Epidermal melanocyte (primary cell): ENCODE results near the gene TMEM236.

ENCODE experiments used
- DNase-seq: peaks from one replicate; pipeline ENCODE4 v3.0.0; 2011; ENCODE audit warnings: low spot score; ENCODE audit not compliant: insufficient read length

The TMEM236 gene

DNA sequence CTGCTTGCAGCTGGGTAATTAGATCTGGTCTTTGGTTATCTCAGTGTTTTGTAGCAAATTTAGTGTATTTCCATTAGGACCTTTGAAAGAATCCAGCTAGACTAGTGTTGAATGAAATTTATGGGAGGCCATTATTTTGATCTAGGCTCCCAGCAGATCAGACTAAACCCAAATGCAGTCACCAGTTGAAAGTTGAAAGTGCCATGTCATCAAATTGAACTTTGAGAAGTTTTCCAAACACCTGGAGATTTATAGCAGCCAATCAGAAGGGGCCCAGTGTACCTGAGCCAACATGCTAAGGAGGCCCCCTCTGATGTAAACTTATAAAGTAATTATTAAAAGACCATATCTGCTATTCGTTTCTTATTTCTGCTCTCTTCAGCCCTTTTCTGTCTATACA lies 11.3 kb upstream of the TMEM236 start:
- no peak for DNase-seq

DNA sequence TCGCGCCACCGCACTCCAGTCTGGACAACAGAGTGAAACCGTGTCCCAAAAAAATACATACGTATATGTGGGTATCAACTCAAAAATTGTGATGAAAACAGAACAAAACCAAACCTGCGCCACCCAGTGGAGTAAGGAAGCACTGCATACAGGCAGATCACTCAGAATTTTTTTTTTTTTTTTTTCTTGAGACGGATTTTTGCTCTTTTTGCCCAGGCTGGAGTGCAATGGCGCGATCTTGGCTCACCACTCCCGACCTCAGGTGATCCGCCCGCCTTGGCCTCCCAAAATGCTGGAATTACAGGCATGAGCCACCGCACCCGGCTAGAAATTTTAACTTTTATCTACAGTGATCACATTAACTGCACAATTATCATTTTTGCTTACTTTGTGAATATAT lies 9.1 kb upstream of the TMEM236 start:
- peak; percentile 36 for DNase-seq

DNA sequence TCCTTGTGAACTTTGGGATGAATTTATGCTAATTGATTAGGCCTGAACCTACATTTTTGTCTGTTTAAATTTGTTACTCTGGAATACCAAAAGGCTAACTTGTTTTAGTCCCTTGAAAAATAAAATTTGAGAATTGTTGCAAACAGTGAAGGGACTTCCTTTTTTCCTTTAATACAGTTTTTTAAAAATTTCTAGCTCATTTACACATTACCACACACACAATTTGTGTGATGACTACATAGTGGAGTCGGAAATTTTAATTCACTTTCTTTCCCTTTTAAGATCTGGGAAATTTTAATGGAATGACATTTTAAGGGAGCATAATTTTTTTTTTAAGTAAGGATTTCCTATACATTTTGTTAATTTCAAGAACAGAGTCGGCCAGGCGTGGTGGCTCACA lies 8.6 kb upstream of the TMEM236 start:
- DNase-seq: no peak

DNA sequence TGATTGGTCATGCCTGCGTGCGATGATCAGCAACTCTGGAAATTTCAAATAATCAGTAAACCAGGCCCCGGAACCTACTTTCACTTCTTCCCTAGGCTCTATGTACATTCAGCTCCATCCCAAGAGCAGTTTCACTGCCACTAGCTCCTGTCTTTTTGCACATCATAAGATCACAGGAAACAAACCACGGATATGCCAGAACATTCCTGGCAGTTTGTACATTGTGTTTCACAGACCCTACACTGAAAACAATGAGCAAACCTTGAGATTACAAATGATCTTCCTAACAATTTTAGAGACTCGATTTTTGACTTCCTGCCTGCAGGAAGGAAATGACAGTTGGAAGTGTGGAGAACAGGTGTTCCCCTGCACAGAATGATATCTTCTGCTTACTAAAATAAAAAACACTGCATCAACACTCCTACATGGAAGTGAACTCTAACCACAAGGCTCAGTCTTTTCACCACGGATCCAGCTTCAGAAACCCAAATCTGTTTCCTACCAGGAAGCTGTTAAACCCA lies 7.6 kb upstream of the TMEM236 start:
- no peak for DNase-seq

DNA sequence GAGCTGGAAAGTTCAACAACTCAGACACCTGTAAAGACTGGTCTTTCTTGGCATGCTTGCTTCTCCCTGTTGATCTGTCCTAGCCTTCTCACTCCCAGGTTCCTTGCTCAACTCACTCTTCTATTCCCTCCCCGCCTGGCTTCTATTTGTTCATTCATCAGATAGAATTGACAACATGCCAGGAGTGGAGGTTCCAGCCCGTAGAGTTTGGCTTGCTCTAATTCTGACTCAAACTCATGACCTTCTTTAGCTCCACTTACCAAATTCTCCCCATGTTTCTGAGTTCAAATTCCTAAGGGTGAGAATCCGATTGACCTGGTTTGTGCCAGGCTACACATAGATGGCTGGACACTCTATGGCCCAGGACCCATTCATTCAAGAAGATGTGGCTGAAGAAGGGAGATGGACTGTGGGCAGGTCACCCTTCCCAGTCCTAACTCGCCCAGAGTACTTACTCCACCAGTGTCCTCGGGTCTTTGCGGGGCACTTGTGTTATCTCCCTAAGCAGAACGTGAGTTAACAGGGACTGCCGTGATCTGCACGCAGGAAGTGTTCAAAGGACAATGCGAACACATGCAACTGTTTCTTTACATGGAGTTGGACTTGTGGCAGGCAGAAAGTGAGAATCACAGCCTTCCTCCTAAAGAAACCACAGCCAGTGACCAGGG lies 4.0 kb upstream of the TMEM236 start:
- no peak for DNase-seq

DNA sequence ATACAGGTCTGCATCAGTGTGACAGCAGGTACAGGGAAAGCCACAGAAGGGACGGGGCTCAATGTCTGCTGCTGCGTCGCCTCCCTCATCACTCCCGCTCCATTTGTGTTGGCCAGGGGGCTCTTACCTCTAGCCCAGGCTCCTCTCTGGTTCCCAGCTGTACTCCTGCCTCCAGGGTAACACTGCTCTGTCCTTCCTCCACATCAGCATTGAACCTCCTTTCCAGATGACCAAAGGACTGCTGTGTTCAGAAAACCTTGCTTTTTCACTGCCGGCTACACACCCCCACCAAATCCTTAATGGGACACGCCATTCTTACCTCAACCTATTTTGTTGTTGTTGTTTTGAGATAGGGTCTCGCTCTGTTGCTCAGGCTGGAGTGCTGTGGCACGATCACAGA lies 2.1 kb upstream of the TMEM236 start:
- DNase-seq: no peak

DNA sequence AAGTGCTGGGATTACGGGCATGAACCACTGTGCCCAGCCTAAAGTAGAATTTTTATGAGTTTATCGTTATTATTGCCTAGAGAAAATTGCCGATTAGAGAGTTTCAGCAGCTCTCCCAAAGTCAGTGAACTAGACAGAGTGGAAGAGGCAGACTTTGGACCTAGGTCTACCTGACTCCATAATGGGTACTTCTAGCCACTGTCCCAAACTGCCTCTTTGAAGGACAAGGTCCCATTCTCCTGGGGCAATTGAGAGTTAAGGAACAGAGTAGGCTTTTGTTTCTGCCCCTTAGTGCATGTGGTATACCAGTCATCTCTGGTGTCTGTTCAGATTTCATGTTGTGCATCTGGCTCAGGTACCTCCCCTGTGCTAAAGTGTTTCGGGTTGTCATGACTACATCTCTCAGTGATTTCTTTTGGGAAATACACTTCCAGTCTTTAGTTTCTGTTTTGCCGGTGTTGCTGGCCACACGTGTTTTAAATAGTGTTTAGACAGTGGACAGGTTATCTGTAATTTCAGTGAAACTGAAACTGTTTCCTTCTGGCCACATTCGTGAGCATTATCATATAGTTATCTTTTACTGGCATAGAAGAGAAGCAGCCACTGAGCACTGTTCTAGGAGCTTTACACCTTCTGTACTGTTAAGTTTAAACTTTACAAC lies 4.7 kb downstream of the TMEM236 start:
- no peak for DNase-seq

DNA sequence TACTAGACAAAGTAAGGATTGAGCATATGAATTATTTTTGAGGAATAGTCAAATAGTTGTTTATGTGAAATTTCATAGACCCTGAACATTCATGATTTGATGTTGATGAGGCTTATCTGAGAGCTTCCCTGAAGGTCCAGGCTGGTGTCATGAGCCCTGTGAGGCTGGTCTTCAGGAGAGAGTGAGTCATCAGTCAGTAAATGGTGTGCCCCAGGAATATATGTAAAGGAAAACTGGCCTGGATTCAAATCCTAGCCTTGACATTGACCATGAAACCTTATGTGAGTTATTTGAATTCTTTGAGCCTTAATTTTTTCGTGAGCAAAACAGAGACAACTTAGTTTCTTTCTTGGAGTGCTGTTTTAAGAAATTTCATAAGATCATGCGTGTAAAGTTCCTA lies 6.2 kb downstream of the TMEM236 start:
- DNase-seq: no peak

DNA sequence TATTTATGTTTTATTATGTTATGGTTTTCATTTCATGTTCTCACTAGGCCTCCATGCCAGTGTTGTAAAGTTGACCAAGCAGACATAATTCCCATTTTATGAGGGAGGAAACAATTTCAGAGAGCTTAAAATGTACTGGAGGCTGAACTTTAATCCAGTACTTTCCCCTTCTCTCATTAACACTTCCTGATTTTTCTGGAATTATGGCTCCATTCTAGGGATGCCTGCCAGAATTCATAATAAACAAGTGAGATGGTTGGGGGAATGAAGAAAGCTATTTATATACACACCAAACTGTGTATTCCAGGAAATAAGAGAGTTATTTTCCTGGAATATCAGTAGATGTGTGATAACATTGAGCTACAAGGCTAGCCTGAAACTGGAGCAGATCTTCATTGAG lies 6.9 kb downstream of the TMEM236 start:
- no peak for DNase-seq

DNA sequence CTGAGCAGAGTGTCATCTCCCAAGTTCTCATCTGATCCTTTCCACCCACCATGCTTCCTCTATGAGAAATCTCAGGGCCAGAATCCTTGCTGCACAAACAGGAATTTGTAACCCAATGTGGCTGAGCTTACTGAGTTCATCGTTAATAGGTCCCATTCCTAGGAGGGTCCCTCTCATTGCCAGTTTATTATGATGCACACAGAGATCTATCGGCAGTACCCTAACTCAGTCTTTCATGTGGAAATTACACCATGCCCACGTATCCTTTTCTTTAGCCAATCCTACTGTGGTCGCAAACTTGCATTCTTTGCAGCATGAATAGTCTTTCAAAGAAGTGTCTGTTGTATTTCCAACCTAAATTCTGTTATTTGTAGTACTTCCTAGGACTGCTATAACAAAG lies 12.1 kb downstream of the TMEM236 start:
- DNase-seq: no peak

DNA sequence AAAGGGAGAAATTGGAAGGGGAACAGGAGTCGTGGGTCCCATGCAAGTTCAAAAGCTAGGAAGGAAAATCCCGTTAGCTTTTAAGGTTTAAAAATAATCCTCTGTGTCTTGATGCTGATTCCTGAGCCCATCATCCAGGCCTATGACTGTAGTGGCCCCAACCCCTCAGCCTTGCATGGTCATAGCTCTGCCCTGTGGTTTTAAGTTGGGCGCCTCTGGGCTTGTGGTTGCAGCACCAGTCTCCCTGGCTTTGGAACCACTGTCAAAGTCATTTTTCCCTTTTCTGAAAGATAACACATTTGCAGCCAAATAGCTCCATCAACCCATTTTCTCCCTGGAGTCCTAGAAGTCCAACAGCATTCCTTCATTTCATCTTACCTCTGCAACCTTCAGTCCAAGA lies 13.6 kb downstream of the TMEM236 start:
- DNase-seq: no peak

DNA sequence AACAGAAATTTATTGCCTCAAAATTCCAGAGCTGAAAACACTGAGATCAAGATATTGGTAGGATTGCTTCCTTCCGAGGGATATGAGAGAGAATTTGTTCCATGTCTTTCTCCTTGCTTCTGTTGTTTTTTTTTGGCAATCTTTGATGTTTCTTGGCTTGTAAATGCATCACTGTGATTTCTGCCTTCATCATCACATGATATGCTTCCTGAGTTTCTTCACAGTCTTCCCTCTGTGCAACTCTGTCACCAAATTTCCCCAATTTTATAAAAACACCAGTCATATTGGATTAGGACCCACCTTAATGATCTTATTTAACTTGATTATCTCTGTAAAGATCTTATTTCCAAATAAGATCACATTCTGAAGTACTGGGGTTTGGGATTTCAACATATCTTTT lies 14.7 kb downstream of the TMEM236 start:
- no peak for DNase-seq

DNA sequence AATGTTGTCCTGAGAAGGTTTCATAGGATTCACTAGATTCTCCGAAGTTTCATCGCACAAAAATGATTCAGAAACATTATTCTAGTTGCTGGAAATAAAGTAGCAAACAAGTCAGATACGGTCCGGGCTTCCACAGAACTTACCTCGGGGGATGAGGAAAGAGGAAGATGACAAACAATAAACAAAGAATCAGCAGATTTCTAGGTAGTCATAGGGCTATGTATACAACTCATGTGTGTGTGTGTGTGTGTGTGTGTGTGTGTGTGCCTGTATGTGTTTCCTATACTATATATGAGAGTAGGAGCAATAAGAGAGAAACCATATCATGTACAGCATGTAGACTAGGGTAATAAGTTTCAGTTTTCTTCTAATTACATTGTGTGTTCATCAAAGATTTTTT lies 16.5 kb downstream of the TMEM236 start:
- no peak for DNase-seq

DNA sequence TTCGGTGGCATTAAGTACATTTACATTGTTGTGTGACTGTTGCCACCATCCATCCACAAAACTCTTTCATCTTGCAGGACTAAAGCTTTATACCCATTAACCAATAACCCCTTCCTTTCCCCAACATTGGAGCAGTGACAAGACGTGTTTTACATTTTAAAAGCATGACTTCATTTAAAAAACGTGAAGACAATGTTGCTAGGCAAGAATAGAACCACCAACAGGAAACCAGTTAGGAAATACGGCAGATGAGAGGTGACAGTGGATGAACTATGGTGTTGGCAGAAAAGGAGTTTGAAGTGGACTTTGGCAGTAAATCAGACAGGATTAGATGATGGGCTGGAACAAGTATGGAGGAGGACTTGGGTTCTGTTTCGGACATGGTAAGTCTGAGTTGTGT lies 17.0 kb downstream of the TMEM236 start:
- DNase-seq: no peak

DNA sequence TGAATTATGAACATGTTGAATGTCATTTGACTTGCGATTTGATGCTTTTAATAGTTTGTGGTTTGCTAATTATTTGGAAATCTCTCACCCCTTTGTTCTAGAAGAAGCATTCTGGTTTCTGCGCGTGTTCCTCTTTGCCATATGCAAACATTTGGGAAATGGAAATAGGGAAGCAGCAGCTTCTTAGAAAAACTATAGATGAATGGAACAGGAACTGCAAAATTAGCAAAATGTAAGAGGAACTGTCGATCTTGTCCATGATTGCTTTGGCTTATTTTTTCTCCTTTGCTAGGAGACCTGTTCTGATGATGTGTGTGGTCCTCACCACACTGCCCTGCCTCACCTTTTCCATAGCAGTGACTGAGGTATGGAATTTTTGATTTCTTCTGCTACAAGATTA lies 19.0 kb downstream of the TMEM236 start:
- DNase-seq: no peak

DNA sequence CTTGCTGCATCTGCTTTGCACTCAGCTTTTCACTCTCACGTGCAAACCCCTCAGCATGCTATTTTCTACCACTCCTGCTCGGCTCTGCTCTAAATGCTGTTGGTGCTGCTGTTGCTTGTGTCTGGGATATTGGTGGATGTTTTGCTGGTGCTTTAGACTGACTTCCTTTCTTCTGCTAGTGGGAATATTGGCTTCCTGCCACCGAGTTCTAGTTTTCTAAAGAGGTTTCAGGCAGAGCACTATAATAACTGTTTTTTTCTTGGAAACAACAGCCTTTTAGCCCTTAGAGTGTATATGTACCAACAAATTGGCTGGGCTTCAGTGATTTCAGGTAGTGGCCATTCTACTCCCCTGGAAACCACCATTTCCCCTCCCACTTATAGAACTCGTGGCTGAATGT lies 27.8 kb downstream of the TMEM236 start:
- no peak for DNase-seq

DNA sequence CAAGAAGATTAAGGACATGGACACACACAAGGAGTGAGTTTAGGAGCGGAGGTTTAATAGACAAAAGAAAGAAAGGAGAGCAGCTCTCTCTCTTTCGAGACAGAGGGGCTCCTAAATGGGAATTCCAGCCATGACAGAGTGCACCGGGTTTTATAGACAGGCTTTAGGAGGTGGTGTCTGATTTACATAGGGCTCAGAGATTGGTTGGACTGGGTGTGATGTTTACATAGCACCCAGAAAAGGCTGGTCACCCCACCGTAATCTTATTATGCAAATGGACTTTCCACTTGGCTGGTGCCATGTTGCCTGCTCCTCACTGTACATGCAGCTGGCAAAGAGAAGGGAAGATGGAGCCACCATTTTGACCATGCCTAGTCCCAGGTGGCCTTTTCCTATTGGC lies 28.7 kb downstream of the TMEM236 start:
- DNase-seq: no peak

DNA sequence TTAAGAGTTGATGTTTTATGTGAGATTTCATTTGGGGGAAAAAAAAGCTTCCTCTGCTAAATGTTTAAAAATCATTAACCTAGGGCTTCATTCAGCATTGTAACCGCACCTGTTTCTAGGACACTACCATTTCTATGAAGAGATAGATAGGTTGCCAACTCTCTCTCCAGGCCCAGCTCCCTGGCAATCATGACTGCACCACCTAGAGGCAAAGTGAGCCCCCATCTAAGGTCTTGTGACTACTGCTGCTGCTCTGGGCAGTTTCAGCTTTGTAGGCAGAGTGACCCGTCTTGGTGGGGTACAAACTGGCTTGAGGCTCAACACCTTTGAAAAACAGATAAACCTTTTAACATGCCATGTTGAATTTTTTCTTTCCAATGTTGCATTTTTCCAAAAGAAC lies 29.9 kb downstream of the TMEM236 start:
- DNase-seq: no peak

DNA sequence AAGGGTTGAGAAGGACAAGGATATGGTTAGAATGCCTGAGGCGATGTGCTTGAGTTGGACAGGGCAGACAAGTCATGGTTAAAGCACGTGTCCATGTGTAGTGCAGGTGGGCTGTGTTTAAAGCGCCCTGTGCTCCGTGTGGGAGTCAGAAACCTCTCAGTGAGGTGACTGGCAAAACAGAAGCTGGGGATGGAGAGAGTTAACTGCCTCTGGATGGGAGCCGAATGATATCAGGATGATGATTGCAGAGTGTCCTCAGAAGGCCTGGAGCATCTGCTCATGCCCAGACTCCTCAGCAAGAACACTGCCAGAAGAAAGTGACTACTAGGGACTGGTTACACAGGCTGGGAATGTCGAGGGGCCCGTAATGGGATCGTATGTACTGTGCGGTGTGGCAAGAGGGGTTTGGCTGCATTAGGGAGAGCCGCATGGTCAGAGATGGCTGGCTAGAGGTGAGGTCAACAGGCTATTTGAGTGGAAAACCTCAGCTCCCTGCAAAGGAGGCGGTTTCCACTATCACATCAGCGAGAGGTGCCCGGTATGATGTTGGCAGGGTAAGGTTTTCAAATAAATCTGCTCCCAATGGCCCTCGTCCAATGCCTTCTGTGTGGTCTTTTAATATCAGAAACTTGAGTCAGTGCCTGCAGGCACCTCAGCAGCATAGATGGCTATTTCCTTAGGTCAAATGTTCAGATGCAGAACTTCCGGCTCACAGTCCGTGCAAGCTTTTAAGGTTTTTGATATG lies 31.1 kb downstream of the TMEM236 start:
- no peak for DNase-seq

DNA sequence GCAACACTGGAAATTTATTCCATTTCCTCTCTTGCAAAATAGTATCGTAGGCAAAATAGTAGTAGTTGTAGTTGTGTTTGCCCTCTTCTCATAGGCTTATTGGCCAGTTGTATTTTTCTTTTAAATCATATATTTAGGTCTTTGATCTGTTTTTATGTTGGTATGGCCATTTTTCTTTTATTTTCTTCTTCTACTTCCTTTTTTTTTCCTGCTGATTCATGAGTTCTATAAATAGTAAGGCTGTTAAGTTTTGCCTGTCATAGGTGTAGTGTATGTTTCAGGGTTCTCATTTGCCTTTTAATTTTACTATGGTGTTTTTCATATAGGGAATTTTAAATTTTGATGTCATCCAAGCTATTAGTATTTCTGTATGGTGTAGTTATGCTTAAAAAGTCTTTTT lies 31.8 kb downstream of the TMEM236 start:
- DNase-seq: no peak

DNA sequence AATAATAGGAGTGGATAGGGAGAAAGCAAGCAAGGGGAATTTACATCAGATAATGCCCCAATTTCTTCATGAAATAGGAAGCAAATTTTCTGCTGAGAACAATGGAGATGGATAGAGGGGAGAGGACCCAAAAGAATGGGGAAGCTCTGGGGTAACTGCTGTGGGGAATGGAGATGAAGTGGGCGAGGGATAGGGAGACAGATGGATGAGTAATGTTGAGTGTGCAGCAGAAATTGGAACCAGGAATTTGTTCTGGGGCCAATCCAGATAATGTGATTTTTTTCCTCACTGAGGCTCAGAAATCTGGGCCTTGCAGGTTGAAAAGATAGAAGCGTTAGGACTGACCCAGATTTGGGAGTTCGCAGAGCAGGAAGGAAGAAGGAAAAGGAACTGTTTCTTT lies 32.7 kb downstream of the TMEM236 start:
- no peak for DNase-seq

DNA sequence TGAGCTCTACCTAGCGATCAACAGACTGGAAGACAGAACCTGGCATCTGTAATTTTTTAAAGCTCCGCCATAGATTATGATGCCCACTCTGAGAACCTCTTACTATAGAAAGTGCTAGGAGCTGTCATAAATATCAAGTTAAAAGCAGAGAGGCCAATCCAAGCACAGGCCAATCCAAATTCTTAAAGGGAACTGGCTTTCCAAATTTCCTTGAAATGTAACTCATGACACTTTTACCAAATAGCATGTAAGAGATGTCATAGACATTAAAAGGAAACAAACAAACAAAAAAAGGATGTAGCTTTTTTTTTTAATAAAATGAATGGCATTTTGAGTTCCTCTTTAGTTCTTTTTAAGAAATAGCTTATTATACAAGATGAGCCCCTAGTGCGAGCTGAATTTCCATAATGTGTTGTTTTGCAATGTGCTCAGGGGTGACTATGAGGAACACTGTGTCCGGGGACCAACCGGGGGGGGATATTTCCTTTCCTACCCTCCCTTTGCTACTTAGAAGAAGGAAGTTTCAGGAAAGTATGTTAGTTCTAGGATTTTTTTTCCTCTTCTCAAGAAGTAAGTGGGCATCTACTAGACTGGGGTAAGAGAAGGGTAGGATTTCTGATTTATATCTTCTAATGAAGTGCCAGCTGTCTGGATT lies 33.4 kb downstream of the TMEM236 start:
- no peak for DNase-seq
